GM19240 (cell line): Measurements from ENCODE around the gene AMDHD2.
A peak's percentile ranks its signal among the peaks of the same experiment; 100 is the strongest.
"Not testable (repeated sequence)": the region's sequence is repeated elsewhere in the genome, so short reads cannot be mapped to it uniquely, and the experiment has no call there.

ENCODE experiments used
- DNase-seq: peaks from one replicate; pipeline ENCODE4 v3.0.0; 2011; ENCODE audit warnings: low spot score; ENCODE audit not compliant: insufficient read length

AMDHD2 gene

GRCh38 chr16:2532494-2533141 is 12.4 kb downstream of the AMDHD2 start:
- DNase-seq, result no peak

- DNase-seq, result not testable (repeated sequence)
These were observed 13.1 kb downstream of the AMDHD2 start for GRCh38 chr16:2533142-2533755.

- DNase-seq, result no peak
These were observed 13.7 kb downstream of the AMDHD2 start for GRCh38 chr16:2533912-2534311.

- not testable (repeated sequence) for DNase-seq
These were observed 14.2 kb downstream of the AMDHD2 start for GRCh38 chr16:2534335-2534734.

GRCh38 chr16:2535625-2536013 is 15.4 kb downstream of the AMDHD2 start:
- no peak for DNase-seq

GRCh38 chr16:2537451-2538379 is 17.5 kb downstream of the AMDHD2 start, which contains the start of gene PDPK1:
TSS of gene PDPK1 (plus strand) at chr16:2538021. CDS start at chr16:2538113, 92 bp downstream.
- peak; percentile 87 for DNase-seq

GRCh38 chr16:2539192-2539844 is 19.1 kb downstream of the AMDHD2 start:
- not testable (repeated sequence) for DNase-seq

GRCh38 chr16:2539845-2540458 is 19.8 kb downstream of the AMDHD2 start:
- not testable (repeated sequence) for DNase-seq

- not testable (repeated sequence) for DNase-seq
These were observed 20.7 kb downstream of the AMDHD2 start for GRCh38 chr16:2540912-2541311.

GRCh38 chr16:2541409-2541808 is 21.2 kb downstream of the AMDHD2 start:
- DNase-seq, result not testable (repeated sequence)

GRCh38 chr16:2543771-2544170 is 23.6 kb downstream of the AMDHD2 start:
- not testable (repeated sequence) for DNase-seq

GRCh38 chr16:2550283-2550878 is 30.2 kb downstream of the AMDHD2 start:
- not testable (repeated sequence) for DNase-seq

- DNase-seq, result not testable (repeated sequence)
These were observed 31.3 kb downstream of the AMDHD2 start for GRCh38 chr16:2551420-2551889.

- DNase-seq, result not testable (repeated sequence)
These were observed 34.7 kb downstream of the AMDHD2 start for GRCh38 chr16:2554709-2555425.

- not testable (repeated sequence) for DNase-seq
These were observed 37.0 kb downstream of the AMDHD2 start for GRCh38 chr16:2557150-2557549.

GRCh38 chr16:2560131-2560797 is 40.1 kb downstream of the AMDHD2 start:
- DNase-seq, result not testable (repeated sequence)

- DNase-seq, result not testable (repeated sequence)
These were observed 40.6 kb downstream of the AMDHD2 start for GRCh38 chr16:2560798-2561133.

- not testable (repeated sequence) for DNase-seq
These were observed 47.3 kb downstream of the AMDHD2 start for GRCh38 chr16:2567506-2567905.

- DNase-seq, result not testable (repeated sequence)
These were observed 48.4 kb downstream of the AMDHD2 start for GRCh38 chr16:2568573-2568972.
